Smooth muscle cell (in vitro differentiated cells): Measurements from ENCODE around the gene TPPP2. TPM values are rescaled to one million over a fixed set of nuclear protein-coding genes. Genes with fewer than 3 reads are reported as not detected.

ENCODE experiments used
- DNase-seq: peaks from one replicate; lab custom pipeline; 2025; ENCODE audit not compliant: unreplicated experiment; lab: John Stamatoyannopoulos, UW
- H2AFZ ChIP-seq: fragments of 200-600 bp; sonication (generic); 2 replicates; pipeline ENCODE4 v1.6.0; 2016; ENCODE audit warnings: antibody characterized with exemption, low read depth, mild to moderate bottlenecking
- H3F3A ChIP-seq: fragments of 200-600 bp; sonication (generic); 2 replicates; pipeline ENCODE4 v1.6.0; 2017; ENCODE audit warnings: antibody characterized with exemption, low read depth
- H3K27ac ChIP-seq: fragments of 200-600 bp; sonication (generic); 2 replicates; pipeline ENCODE4 v1.5.1; 2016; ENCODE audit warnings: low read depth, mild to moderate bottlenecking
- H3K27me3 ChIP-seq: fragments of 200-600 bp; sonication (generic); 2 replicates; pipeline ENCODE4 v1.6.1; 2016; ENCODE audit warnings: low read depth, mild to moderate bottlenecking
- H3K36me3 ChIP-seq: fragments of 200-600 bp; sonication (generic); 2 replicates; pipeline ENCODE4 v1.5.1; 2016; ENCODE audit warnings: low read depth
- H3K4me1 ChIP-seq: fragments of 200-600 bp; sonication (generic); 2 replicates; pipeline ENCODE4 v1.5.1; 2016; ENCODE audit warnings: low read depth
- H3K4me2 ChIP-seq: fragments of 200-600 bp; sonication (generic); 2 replicates; pipeline ENCODE4 v1.6.0; 2016; ENCODE audit warnings: mild to moderate bottlenecking
- H3K4me3 ChIP-seq: fragments of 200-600 bp; sonication (generic); 2 replicates; pipeline ENCODE4 v1.5.1; 2016; ENCODE audit warnings: mild to moderate bottlenecking
- H3K79me2 ChIP-seq: fragments of 200-600 bp; sonication (generic); 2 replicates; pipeline ENCODE4 v1.6.0; 2016; ENCODE audit warnings: low read depth, mild to moderate bottlenecking
- H3K9ac ChIP-seq: fragments of 200-600 bp; sonication (generic); 2 replicates; pipeline ENCODE4 v1.6.0; 2016; ENCODE audit warnings: low read depth
- H3K9me3 ChIP-seq: fragments of 200-600 bp; sonication (generic); replicated peaks from 2 replicates; pipeline ENCODE4 v1.5.1; 2016; ENCODE audit warnings: low read depth
- H4K20me1 ChIP-seq: fragments of 200-600 bp; sonication (generic); 2 replicates; pipeline ENCODE4 v1.6.0; 2016; ENCODE audit warnings: low read depth
- CTCF ChIP-seq: fragments of 200-600 bp; sonication (generic); IDR thresholded peaks from 2 replicates; pipeline ENCODE4 v1.5.1; 2017; ENCODE audit warnings: borderline replicate concordance, mild to moderate bottlenecking, antibody characterized with exemption; ENCODE audit not compliant: insufficient read depth, poor library complexity, severe bottlenecking
- WGBS: methylation state at CpG from one replicate; pipeline ENCODE4 v1.1.7; 2016; ENCODE audit warnings: low lambda C conversion rate; 5-methylcytosine and 5-hydroxymethylcytosine counted together
- polyA plus RNA-seq: library from polyadenylated mRNA; unstranded; fragments of >200 nt; fragmentation: Nextera tagmentation; extraction: Ambion mirVana; gene quantifications from 2 replicates; pipeline ENCODE4 v1.2.1, GENCODE V29; 2016
- total RNA-seq: library from RNA; depleted of rRNA; stranded (reverse); fragments of >200 nt; gene quantifications from 2 replicates; pipeline ENCODE4 v1.2.3, GENCODE V29; 2014

The TPPP2 gene
- total and polyA plus RNA-seq, 2 experiments from 2014 or later: 0.70 TPM; not detected in 1

- Histone ChIP-seq H3K4me3 (no peak overlapping the region), H3K27me3 (no peaks in the 10 kb centered on the region), H3K9ac (no peak overlapping the region), H3K79me2 (no peaks in the 10 kb centered on the region), H3K36me3 (no peaks in the 10 kb centered on the region), H3K9me3 (no peaks in the 10 kb centered on the region), H2AFZ (no peak overlapping the region), H3F3A (no peaks in the 10 kb centered on the region), H3K4me1 (no peaks in the 10 kb centered on the region), H4K20me1 (no peaks in the 10 kb centered on the region), H3K4me2 (no peak overlapping the region), H3K27ac (no peak overlapping the region)
- DNase-seq: no peak
- WGBS: 59% methylated on average over 6 of the region's 6 CpGs
- no peak for TF ChIP-seq CTCF
Measured at GRCh38 chr14:21043974-21044618, 14.1 kb downstream of the TPPP2 start.

- no peaks in the 10 kb centered on the region for H4K20me1 ChIP-seq
Measured at GRCh38 chr14:21047378-21047781, 17.4 kb downstream of the TPPP2 start.

GRCh38 chr14:21048638-21049037 lies 18.6 kb downstream of the TPPP2 start:
- no peaks in the 10 kb centered on the region for H4K20me1 ChIP-seq
- H3K4me3 ChIP-seq: no peak overlapping the region
- no peak for TF ChIP-seq CTCF
- H3K4me2 ChIP-seq: no peak overlapping the region
- no peaks in the 10 kb centered on the region for H3K36me3 ChIP-seq
- H3F3A ChIP-seq: peaks cover 7% of the 10 kb centered on the region
- no peak for DNase-seq
- H2AFZ ChIP-seq: no peak overlapping the region
- WGBS: 90% methylated on average over 2 of the region's 2 CpGs
- no peaks in the 10 kb centered on the region for H3K79me2 ChIP-seq
- H3K27ac ChIP-seq: no peak overlapping the region
- H3K4me1 ChIP-seq: no peaks in the 10 kb centered on the region
- no peaks in the 10 kb centered on the region for H3K9me3 ChIP-seq
- H3K9ac ChIP-seq: no peak overlapping the region
- H3K27me3 ChIP-seq: no peaks in the 10 kb centered on the region

More at GRCh38 chr14:21047378-21047781, 17.4 kb downstream of the TPPP2 start:
- no peak for DNase-seq
- Histone ChIP-seq H3K4me1 (no peaks in the 10 kb centered on the region), H3K4me2 (no peak overlapping the region), H3K9ac (no peak overlapping the region), H3K79me2 (no peaks in the 10 kb centered on the region), H3K9me3 (no peaks in the 10 kb centered on the region), H3K36me3 (no peaks in the 10 kb centered on the region), H3K27me3 (no peaks in the 10 kb centered on the region), H3K4me3 (no peak overlapping the region), H3K27ac (no peak overlapping the region), H3F3A (peaks cover 7% of the 10 kb centered on the region), H2AFZ (no peak overlapping the region)
- TF ChIP-seq CTCF: no peak
- 89% methylated on average over 2 of the region's 2 CpGs for WGBS

- peak overlapping the region; percentile 13 for H3K27ac ChIP-seq
- no peaks in the 10 kb centered on the region for H3K36me3 ChIP-seq
- WGBS: 46% methylated on average over 3 of the region's 3 CpGs
- peak overlapping the region; percentile 46 for H2AFZ ChIP-seq
- DNase-seq: no peak
- no peaks in the 10 kb centered on the region for H3K79me2 ChIP-seq
- no peaks in the 10 kb centered on the region for H3K9me3 ChIP-seq
- H3K4me2 ChIP-seq: peak overlapping the region; percentile 53
- H4K20me1 ChIP-seq: no peaks in the 10 kb centered on the region
- H3F3A ChIP-seq: peaks cover 7% of the 10 kb centered on the region
- no peak overlapping the region for H3K4me3 ChIP-seq
- no peak overlapping the region for H3K9ac ChIP-seq
- no peaks in the 10 kb centered on the region for H3K4me1 ChIP-seq
- no peaks in the 10 kb centered on the region for H3K27me3 ChIP-seq
- TF ChIP-seq CTCF: no peak
Measured at GRCh38 chr14:21049271-21049673, 19.3 kb downstream of the TPPP2 start.
